PFSK-1 (cell line): ENCODE results near the gene PPEF2.

Source experiments
- FOXP2 ChIP-seq: optimal IDR thresholded peaks from 2 replicates; pipeline ENCODE3; 2011; ENCODE audit warnings: borderline replicate concordance, control low read depth, inconsistent platforms; ENCODE audit not compliant: insufficient read depth; ENCODE audit errors: extremely low read length, extremely low read depth
- POLR2AphosphoS5 ChIP-seq: IDR thresholded peaks from 2 replicates; pipeline ENCODE4 v1.6.1; 2012; ENCODE audit warnings: low read depth, mild to moderate bottlenecking, control low read depth, low read length, moderate library complexity
- SIN3A ChIP-seq: IDR thresholded peaks from 2 replicates; pipeline ENCODE4 v1.6.1; 2012; ENCODE audit warnings: mild to moderate bottlenecking, low read length, moderate library complexity, borderline replicate concordance; ENCODE audit not compliant: insufficient read depth
- TAF1 ChIP-seq: IDR thresholded peaks from 2 replicates; pipeline ENCODE4 v1.6.1; 2012; ENCODE audit warnings: low read length, control low read depth, borderline replicate concordance; ENCODE audit not compliant: insufficient read depth
- TF ChIP-seq, protein P1 (sequence below), 2 experiments: IDR thresholded peaks; 2 replicates each; pipeline versions ENCODE4 v1.6.1 to v1.8.0; 2011 to 2012; ENCODE audit warnings: low read depth in 2 of 2, low read length in 2 of 2, control low read depth in 1 of 2, inconsistent platforms in 1 of 2, mild to moderate bottlenecking in 1 of 2, moderate library complexity in 1 of 2; ENCODE audit not compliant: insufficient read depth in 1 of 2

DNA sequence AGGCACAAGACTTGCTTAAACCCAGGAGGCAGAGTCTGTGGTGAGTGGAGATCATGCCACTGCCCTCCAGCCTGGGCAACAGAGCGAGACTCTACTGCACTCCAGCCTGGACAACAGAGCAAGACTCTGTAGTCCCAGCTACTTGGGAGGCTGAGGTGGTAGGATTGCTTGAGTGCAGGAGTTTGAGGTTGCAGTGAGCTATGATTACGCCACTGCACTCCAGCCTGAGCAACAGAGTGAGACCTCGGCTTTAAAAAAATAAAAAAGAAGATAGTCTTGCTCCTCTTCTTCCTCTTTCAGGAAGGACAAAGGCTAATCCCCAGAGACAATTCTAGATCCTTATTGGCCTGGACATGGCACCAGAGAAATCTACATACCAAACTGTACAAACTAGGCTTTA, 5.7 kb upstream of the PPEF2 start:
- TF ChIP-seq TAF1, result no peak
- no peak for TF ChIP-seq SIN3A
- TF ChIP-seq, protein P1, sequence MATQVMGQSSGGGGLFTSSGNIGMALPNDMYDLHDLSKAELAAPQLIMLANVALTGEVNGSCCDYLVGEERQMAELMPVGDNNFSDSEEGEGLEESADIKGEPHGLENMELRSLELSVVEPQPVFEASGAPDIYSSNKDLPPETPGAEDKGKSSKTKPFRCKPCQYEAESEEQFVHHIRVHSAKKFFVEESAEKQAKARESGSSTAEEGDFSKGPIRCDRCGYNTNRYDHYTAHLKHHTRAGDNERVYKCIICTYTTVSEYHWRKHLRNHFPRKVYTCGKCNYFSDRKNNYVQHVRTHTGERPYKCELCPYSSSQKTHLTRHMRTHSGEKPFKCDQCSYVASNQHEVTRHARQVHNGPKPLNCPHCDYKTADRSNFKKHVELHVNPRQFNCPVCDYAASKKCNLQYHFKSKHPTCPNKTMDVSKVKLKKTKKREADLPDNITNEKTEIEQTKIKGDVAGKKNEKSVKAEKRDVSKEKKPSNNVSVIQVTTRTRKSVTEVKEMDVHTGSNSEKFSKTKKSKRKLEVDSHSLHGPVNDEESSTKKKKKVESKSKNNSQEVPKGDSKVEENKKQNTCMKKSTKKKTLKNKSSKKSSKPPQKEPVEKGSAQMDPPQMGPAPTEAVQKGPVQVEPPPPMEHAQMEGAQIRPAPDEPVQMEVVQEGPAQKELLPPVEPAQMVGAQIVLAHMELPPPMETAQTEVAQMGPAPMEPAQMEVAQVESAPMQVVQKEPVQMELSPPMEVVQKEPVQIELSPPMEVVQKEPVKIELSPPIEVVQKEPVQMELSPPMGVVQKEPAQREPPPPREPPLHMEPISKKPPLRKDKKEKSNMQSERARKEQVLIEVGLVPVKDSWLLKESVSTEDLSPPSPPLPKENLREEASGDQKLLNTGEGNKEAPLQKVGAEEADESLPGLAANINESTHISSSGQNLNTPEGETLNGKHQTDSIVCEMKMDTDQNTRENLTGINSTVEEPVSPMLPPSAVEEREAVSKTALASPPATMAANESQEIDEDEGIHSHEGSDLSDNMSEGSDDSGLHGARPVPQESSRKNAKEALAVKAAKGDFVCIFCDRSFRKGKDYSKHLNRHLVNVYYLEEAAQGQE (IDR thresholded peaks at IDR 0.05; ENCODE audit: insufficient read depth in 1 of 2, low read depth in 2 of 2, low read length in 2 of 2), result no peak
- no peak for TF ChIP-seq POLR2AphosphoS5
- no peak for TF ChIP-seq FOXP2
